Upper lobe of left lung (tissue), 4 donors: Measurements from ENCODE around the gene NDUFB11.

Experiments used
- CTCF ChIP-seq, 6 experiments: fragments of 450-650 bp in 4 of 6; fragments of 200-600 bp in 2 of 6; sonication (generic) in 2 of 6; IDR thresholded peaks; one replicate each; pipeline ENCODE4 v1.5.1; 2016 to 2019; ENCODE audit warnings: antibody characterized with exemption in 6 of 6
- POLR2A ChIP-seq, 4 donors: fragments of 450-650 bp; IDR thresholded peaks; one replicate each; pipeline ENCODE4 v1.5.1; 2016 to 2017; ENCODE audit warnings: antibody characterized with exemption in 4 of 4, mild to moderate bottlenecking in 2 of 4
- POLR2AphosphoS5 ChIP-seq, 2 donors: sonication (generic); formaldehyde crosslinking; IDR thresholded peaks; one replicate each; pipeline ENCODE4 v1.5.1; 2017; ENCODE audit warnings: antibody characterized with exemption in 2 of 2

GRCh38 chrX:47178337-47178736 is 33.8 kb upstream of the NDUFB11 start:
- TF ChIP-seq CTCF (IDR thresholded peaks at IDR 0.05) = no peak
- no peak for TF ChIP-seq POLR2AphosphoS5 (IDR thresholded peaks at IDR 0.05)
- no peak for TF ChIP-seq POLR2A (IDR thresholded peaks at IDR 0.05)
